MM.1S (cell line): ENCODE results near the gene NDUFS6.

Experiments used
- DNase-seq: peaks from one replicate; pipeline ENCODE4 v3.0.0-alpha.2; 2015
- H2AFZ ChIP-seq: fragments of 300-600 bp; sonication (generic); 2 replicates; pipeline ENCODE4 v1.6.0; 2016; ENCODE audit warnings: antibody characterized with exemption, low read length
- H3F3A ChIP-seq: fragments of 300-600 bp; sonication (generic); 2 replicates; pipeline ENCODE4 v1.6.1; 2016; ENCODE audit warnings: mild to moderate bottlenecking, antibody characterized with exemption, low read length, moderate library complexity, mixed read lengths; ENCODE audit not compliant: insufficient read depth
- H3K27ac ChIP-seq: fragments of 300-600 bp; sonication (generic); 2 replicates; pipeline ENCODE4 v1.5.1; 2016; ENCODE audit warnings: mild to moderate bottlenecking, low read length
- H3K27me3 ChIP-seq: fragments of 300-600 bp; sonication (generic); replicated peaks from 2 replicates; pipeline ENCODE4 v1.6.0; 2016; ENCODE audit warnings: low read length; ENCODE audit not compliant: insufficient read depth
- H3K36me3 ChIP-seq: fragments of 300-600 bp; sonication (generic); replicated peaks from 2 replicates; pipeline ENCODE4 v1.6.1; 2016; ENCODE audit warnings: mild to moderate bottlenecking, low read length, mixed read lengths; ENCODE audit not compliant: insufficient read depth
- H3K4me1 ChIP-seq: fragments of 300-600 bp; sonication (generic); 2 replicates; pipeline ENCODE4 v1.6.1; 2016; ENCODE audit warnings: low read length, mixed read lengths
- H3K4me2 ChIP-seq: fragments of 300-600 bp; sonication (generic); 2 replicates; pipeline ENCODE4 v1.6.0; 2016; ENCODE audit warnings: low read depth, low read length
- H3K4me3 ChIP-seq: fragments of 300-600 bp; sonication (generic); 2 replicates; pipeline ENCODE4 v1.5.1; 2016; ENCODE audit warnings: low read length, mixed read lengths
- H3K79me2 ChIP-seq: fragments of 300-600 bp; sonication (generic); 2 replicates; pipeline ENCODE4 v1.6.1; 2016; ENCODE audit warnings: mixed run types, low read length, mixed read lengths
- H3K9ac ChIP-seq: fragments of 300-600 bp; sonication (generic); 2 replicates; pipeline ENCODE4 v1.6.1; 2016; ENCODE audit warnings: low read length, mixed read lengths
- H3K9me2 ChIP-seq: fragments of 300-600 bp; sonication (generic); replicated peaks from 2 replicates; pipeline ENCODE4 v1.6.1; 2016; ENCODE audit warnings: mild to moderate bottlenecking, low read length, mixed read lengths; ENCODE audit not compliant: insufficient read depth
- H3K9me3 ChIP-seq: fragments of 300-600 bp; sonication (generic); replicated peaks from 2 replicates; pipeline ENCODE4 v1.6.1; 2016; ENCODE audit warnings: mild to moderate bottlenecking, low read length, mixed read lengths; ENCODE audit not compliant: insufficient read depth
- H4K20me1 ChIP-seq: fragments of 300-600 bp; sonication (generic); 2 replicates; pipeline ENCODE4 v1.6.1; 2016; ENCODE audit warnings: mild to moderate bottlenecking, low read length, moderate library complexity, mixed read lengths; ENCODE audit not compliant: insufficient read depth
- EZH2 ChIP-seq: fragments of 300-600 bp; sonication (generic); optimal IDR thresholded peaks from 2 replicates; pipeline ENCODE3; 2017; ENCODE audit warnings: low read depth, mild to moderate bottlenecking, antibody characterized with exemption, low read length, mixed read lengths
- EZH2phosphoT487 ChIP-seq: fragments of 300-600 bp; sonication (generic); IDR thresholded peaks from 2 replicates; pipeline ENCODE4 v1.6.1; 2018; ENCODE audit warnings: antibody characterized with exemption, low read length
- TF ChIP-seq, protein P1 (sequence below): fragments of 300-600 bp; sonication (generic); IDR thresholded peaks from 2 replicates; pipeline ENCODE4 v1.5.1; 2016; ENCODE audit warnings: antibody characterized with exemption, low read length, mixed read lengths

The NDUFS6 gene

DNA sequence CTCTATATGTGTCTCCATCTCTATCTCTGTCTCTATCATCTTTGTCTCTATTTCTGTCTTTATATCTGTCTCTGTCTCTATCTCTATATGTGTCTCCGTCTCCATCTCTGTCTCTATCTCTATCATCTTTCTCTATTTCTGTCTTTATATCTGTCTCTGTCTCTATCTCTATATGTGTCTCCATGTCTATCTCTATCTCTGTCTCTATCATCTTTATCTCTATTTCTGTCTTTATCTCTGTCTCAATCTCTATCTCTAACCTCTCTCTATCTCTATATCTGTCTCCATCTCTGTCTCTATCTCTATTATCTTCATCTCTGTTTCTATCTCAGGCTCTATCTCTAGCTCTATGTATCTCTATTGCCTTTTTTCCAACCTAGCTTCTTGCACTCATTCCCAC, 44.5 kb downstream of the NDUFS6 start:
- no peak overlapping the region for H3K4me2 ChIP-seq
- no peak overlapping the region for H3K9ac ChIP-seq
- H2AFZ ChIP-seq, result no peak overlapping the region
- no peaks in the 10 kb centered on the region for H3K9me3 ChIP-seq
- no peak overlapping the region for H3K27ac ChIP-seq
- TF ChIP-seq EZH2phosphoT487, result no peak
- no peak for TF ChIP-seq EZH2
- TF ChIP-seq, protein P1, sequence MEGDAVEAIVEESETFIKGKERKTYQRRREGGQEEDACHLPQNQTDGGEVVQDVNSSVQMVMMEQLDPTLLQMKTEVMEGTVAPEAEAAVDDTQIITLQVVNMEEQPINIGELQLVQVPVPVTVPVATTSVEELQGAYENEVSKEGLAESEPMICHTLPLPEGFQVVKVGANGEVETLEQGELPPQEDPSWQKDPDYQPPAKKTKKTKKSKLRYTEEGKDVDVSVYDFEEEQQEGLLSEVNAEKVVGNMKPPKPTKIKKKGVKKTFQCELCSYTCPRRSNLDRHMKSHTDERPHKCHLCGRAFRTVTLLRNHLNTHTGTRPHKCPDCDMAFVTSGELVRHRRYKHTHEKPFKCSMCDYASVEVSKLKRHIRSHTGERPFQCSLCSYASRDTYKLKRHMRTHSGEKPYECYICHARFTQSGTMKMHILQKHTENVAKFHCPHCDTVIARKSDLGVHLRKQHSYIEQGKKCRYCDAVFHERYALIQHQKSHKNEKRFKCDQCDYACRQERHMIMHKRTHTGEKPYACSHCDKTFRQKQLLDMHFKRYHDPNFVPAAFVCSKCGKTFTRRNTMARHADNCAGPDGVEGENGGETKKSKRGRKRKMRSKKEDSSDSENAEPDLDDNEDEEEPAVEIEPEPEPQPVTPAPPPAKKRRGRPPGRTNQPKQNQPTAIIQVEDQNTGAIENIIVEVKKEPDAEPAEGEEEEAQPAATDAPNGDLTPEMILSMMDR, result no peak
- H4K20me1 ChIP-seq, result no peaks in the 10 kb centered on the region
- no peaks in the 10 kb centered on the region for H3F3A ChIP-seq
- no peaks in the 10 kb centered on the region for H3K36me3 ChIP-seq
- DNase-seq, result no peak
- peaks cover 30% of the 10 kb centered on the region for H3K27me3 ChIP-seq
- no peaks in the 10 kb centered on the region for H3K9me2 ChIP-seq
- no peaks in the 10 kb centered on the region for H3K79me2 ChIP-seq
- H3K4me3 ChIP-seq, result no peak overlapping the region
- H3K4me1 ChIP-seq, result no peaks in the 10 kb centered on the region

DNA sequence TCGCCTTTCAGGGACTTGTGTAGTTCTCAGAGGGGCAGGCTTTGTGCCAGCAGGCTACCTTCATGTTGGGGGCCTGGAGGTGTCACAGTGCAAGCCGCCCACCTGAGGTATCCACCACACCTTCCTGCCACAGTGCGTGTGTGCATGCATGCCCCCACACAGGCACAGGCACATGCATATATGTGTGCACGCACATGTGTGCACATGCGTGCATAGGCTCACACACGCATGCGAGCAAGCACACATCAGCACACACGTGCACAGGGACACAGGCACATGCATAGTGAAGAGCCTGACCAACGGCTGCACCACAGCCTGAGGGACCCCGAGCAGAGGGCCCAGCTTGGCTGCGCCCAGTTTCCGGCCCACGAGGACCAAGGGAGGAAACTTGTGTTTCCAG, 45.4 kb downstream of the NDUFS6 start:
- Histone ChIP-seq H3K36me3 (no peaks in the 10 kb centered on the region), H3K79me2 (no peaks in the 10 kb centered on the region), H3K9ac (no peak overlapping the region), H3K4me1 (no peaks in the 10 kb centered on the region), H3K4me2 (no peak overlapping the region), H4K20me1 (no peaks in the 10 kb centered on the region), H3F3A (no peaks in the 10 kb centered on the region), H3K27me3 (peaks cover 33% of the 10 kb centered on the region), H3K4me3 (no peak overlapping the region), H3K9me3 (no peaks in the 10 kb centered on the region), H2AFZ (no peak overlapping the region), H3K9me2 (no peaks in the 10 kb centered on the region), H3K27ac (no peak overlapping the region)
- TF ChIP-seq EZH2phosphoT487 (no peak), EZH2 (no peak)
- TF ChIP-seq, protein P1, result no peak
- no peak for DNase-seq

DNA sequence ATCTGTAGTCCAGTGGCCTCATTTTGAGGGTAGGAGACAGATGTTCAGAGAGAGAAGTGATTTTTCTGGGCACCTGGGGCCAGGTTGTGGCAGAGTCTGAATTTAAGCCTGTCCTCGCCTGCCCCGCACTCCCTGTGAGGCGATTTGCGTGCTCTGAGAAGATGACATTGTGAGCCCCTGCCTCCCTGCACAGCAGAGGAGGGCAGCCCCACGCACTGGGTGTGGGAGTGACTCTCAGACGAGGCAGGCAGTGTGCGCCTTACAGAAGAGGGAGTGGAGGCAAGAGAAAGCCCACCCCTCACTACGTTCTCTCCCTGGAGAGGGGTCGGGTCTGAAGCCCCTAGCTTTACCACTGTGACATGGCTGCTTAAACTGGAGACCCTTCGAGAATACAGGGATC, 45.8 kb downstream of the NDUFS6 start:
- Histone ChIP-seq H4K20me1 (no peaks in the 10 kb centered on the region), H3K27ac (no peak overlapping the region), H3F3A (no peaks in the 10 kb centered on the region), H3K36me3 (no peaks in the 10 kb centered on the region), H3K4me3 (no peak overlapping the region), H3K9me2 (no peaks in the 10 kb centered on the region), H3K9ac (no peak overlapping the region), H3K4me2 (no peak overlapping the region), H3K9me3 (no peaks in the 10 kb centered on the region), H3K79me2 (no peaks in the 10 kb centered on the region), H3K4me1 (no peaks in the 10 kb centered on the region), H2AFZ (no peak overlapping the region), H3K27me3 (peaks cover 32% of the 10 kb centered on the region)
- TF ChIP-seq, protein P1, result no peak
- TF ChIP-seq EZH2 (no peak), EZH2phosphoT487 (no peak)
- DNase-seq, result no peak

DNA sequence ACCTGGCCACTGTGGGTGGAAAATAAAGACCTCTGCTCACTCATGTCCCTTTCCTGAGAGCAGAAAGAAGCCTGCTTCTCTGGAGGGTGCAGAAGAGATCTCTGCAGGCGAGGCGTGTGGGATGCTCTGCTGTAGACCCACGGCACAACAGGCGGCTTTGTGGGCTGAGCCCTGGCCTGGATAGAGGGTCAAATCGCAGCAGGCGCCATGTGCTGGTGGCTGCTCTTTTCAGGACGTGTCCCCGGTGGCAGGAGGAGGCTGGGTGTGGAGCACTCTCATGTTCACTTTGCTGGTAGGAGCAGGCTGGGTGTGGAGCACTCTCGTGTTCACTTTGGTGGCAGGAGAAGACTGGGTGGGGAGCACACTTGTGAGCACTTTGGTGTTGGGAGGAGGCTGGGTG, 46.4 kb downstream of the NDUFS6 start:
- Histone ChIP-seq H3K4me2 (no peak overlapping the region), H3K27ac (no peak overlapping the region), H3K4me1 (no peaks in the 10 kb centered on the region), H2AFZ (no peak overlapping the region), H3K79me2 (no peaks in the 10 kb centered on the region), H3F3A (no peaks in the 10 kb centered on the region), H3K9me2 (no peaks in the 10 kb centered on the region), H4K20me1 (no peaks in the 10 kb centered on the region), H3K36me3 (no peaks in the 10 kb centered on the region), H3K9ac (no peak overlapping the region), H3K4me3 (no peak overlapping the region), H3K27me3 (peaks cover 31% of the 10 kb centered on the region), H3K9me3 (no peaks in the 10 kb centered on the region)
- no peak for TF ChIP-seq EZH2phosphoT487
- TF ChIP-seq EZH2, result no peak
- TF ChIP-seq, protein P1, result no peak
- DNase-seq, result no peak
